ENCODE measurements around the gene MORC1. TPM values are rescaled to one million over a fixed set of nuclear protein-coding genes. Genes with fewer than 3 reads are reported as not detected.
A peak's percentile ranks its signal among the peaks of the same experiment; 100 is the strongest.

Gene MORC1
- total RNA-seq, 3 donors from 2014 or later, result not detected

DNA sequence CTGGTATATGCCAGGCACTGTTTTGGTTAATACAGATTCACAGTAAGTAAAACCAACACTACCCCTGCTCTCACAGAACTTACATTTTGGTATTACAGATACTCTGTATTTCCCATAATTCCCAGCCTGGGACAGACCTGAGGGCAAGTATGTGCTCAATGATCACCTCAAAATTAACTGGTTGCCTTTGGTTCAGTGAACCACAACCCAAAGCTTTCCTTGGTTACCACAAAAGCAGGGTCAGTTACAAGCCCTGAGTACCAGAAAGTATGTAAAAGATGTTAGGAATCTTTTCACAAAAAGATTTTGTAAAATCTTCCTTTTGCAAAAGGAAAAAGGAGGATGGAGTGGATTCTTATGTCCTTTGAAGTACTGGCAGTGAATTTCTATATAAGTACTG lies 92.0 kb downstream of the MORC1 start:
- intact Hi-C loops (cut with DNase I, micrococcal nuclease), result no loop called here
- DNase-seq (no peak), ATAC-seq (no peak)
- TF ChIP-seq, protein P1, sequence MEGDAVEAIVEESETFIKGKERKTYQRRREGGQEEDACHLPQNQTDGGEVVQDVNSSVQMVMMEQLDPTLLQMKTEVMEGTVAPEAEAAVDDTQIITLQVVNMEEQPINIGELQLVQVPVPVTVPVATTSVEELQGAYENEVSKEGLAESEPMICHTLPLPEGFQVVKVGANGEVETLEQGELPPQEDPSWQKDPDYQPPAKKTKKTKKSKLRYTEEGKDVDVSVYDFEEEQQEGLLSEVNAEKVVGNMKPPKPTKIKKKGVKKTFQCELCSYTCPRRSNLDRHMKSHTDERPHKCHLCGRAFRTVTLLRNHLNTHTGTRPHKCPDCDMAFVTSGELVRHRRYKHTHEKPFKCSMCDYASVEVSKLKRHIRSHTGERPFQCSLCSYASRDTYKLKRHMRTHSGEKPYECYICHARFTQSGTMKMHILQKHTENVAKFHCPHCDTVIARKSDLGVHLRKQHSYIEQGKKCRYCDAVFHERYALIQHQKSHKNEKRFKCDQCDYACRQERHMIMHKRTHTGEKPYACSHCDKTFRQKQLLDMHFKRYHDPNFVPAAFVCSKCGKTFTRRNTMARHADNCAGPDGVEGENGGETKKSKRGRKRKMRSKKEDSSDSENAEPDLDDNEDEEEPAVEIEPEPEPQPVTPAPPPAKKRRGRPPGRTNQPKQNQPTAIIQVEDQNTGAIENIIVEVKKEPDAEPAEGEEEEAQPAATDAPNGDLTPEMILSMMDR (IDR thresholded peaks at IDR 0.05), result no peak
- no peaks in the 10 kb centered on the region for H3K36me3 ChIP-seq (ENCODE audit: low read depth)
- no peaks in the 10 kb centered on the region for H3K9me3 ChIP-seq
- H3K4me3 ChIP-seq, result no peak overlapping the region
- H3K4me1 ChIP-seq (ENCODE audit: low read depth), result no peaks in the 10 kb centered on the region

GRCh38 chr3:109023656-109024254 lies 94.2 kb downstream of the MORC1 start:
- intact Hi-C loops (cut with DNase I, micrococcal nuclease), result no loop called here
- peak in 1 of 3 donors; percentile 61 for DNase-seq
- Histone ChIP-seq H3K4me3 (no peak overlapping the region), H3K4me1 (ENCODE audit: low read depth) (no peaks in the 10 kb centered on the region), H3K36me3 (ENCODE audit: low read depth) (no peaks in the 10 kb centered on the region), H3K9me3 (no peaks in the 10 kb centered on the region)
- ATAC-seq, result peak; percentile 52
- TF ChIP-seq, protein P1 (IDR thresholded peaks at IDR 0.05), result peak; percentile 46

- TF ChIP-seq, protein P1 (IDR thresholded peaks at IDR 0.05), result no peak
- intact Hi-C loops (cut with DNase I, micrococcal nuclease), result no loop called here
Measured at GRCh38 chr3:109023167-109023566, 94.8 kb downstream of the MORC1 start.

DNA sequence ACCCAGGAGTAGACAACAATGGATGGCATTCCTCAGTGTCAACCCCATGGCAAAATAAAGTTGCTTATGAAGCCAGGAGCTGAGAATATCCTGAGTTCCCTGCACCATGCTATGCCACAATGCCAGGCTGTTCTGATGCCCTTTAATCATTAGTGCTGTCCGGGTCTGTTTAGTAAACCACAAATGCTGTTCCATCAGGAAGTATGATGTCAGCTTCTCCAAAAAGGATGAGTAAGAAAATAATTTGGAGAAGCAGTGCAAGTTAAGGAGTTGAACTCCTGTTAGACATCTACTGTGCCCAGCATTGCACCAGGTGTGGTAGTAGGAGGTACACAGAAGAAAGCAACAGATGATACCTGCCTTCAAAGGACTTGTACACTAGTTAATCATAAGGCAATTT lies 96.4 kb downstream of the MORC1 start:
- H3K9me3 ChIP-seq, result no peaks in the 10 kb centered on the region
- H3K4me3 ChIP-seq, result no peak overlapping the region
- TF ChIP-seq, protein P1 (IDR thresholded peaks at IDR 0.05), result no peak
- no peak for ATAC-seq
- no peak for DNase-seq
- intact Hi-C loops (cut with DNase I, micrococcal nuclease), result no loop called here
- no peaks in the 10 kb centered on the region for H3K36me3 ChIP-seq (ENCODE audit: low read depth)
- H3K4me1 ChIP-seq (ENCODE audit: low read depth), result no peaks in the 10 kb centered on the region

More at GRCh38 chr3:109023167-109023566, 94.8 kb downstream of the MORC1 start:
- Histone ChIP-seq H3K4me3 (no peak overlapping the region), H3K4me1 (ENCODE audit: low read depth) (no peaks in the 10 kb centered on the region), H3K36me3 (ENCODE audit: low read depth) (no peaks in the 10 kb centered on the region), H3K9me3 (no peaks in the 10 kb centered on the region)
- ATAC-seq, result no peak
- DNase-seq, result no peak

GRCh38 chr3:109018828-109019227 lies 99.1 kb downstream of the MORC1 start:
- ATAC-seq, result no peak
- Histone ChIP-seq H3K4me3 (no peak overlapping the region), H3K9me3 (no peaks in the 10 kb centered on the region), H3K4me1 (ENCODE audit: low read depth) (no peaks in the 10 kb centered on the region), H3K36me3 (ENCODE audit: low read depth) (no peaks in the 10 kb centered on the region)
- no peak for DNase-seq
- intact Hi-C loops (cut with DNase I, micrococcal nuclease), result no loop called here
- TF ChIP-seq, protein P1 (IDR thresholded peaks at IDR 0.05), result no peak

DNA sequence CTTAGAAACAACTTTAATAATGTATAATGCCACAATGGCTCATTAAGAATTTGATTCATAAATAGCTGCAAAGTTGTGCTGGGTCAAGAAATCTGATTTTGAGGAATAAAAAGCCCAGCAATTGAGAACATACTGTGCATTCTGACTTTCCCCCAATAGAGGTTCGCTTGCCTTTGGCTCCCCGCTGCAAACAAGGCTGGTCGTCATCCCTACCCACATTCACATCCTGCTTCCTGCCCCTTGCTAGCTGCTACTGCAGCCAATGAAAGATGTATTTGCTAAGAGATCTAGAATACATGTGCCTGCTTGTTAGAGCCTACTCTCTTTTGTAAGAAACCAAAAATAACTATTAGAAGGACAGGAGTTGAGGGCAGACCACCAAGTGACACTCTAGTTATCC lies 112.5 kb downstream of the MORC1 start:
- TF ChIP-seq, protein P1 (IDR thresholded peaks at IDR 0.05), result no peak
- H3K4me1 ChIP-seq (ENCODE audit: low read depth), result no peaks in the 10 kb centered on the region
- H3K9me3 ChIP-seq, result no peaks in the 10 kb centered on the region
- intact Hi-C loops (cut with DNase I, micrococcal nuclease), result no loop called here
- no peaks in the 10 kb centered on the region for H3K36me3 ChIP-seq (ENCODE audit: low read depth)
- ATAC-seq (no peak), DNase-seq (no peak)
- no peak overlapping the region for H3K4me3 ChIP-seq

Measured in mucosa of descending colon (tissue), 3 donors.